Fibroblast of skin of right quadriceps (primary cell): ENCODE results near the gene CRABP2.

Source experiments
- DNase-seq: peaks from one replicate; pipeline ENCODE4 v3.0.0-alpha.2; 2013

Gene CRABP2

DNA sequence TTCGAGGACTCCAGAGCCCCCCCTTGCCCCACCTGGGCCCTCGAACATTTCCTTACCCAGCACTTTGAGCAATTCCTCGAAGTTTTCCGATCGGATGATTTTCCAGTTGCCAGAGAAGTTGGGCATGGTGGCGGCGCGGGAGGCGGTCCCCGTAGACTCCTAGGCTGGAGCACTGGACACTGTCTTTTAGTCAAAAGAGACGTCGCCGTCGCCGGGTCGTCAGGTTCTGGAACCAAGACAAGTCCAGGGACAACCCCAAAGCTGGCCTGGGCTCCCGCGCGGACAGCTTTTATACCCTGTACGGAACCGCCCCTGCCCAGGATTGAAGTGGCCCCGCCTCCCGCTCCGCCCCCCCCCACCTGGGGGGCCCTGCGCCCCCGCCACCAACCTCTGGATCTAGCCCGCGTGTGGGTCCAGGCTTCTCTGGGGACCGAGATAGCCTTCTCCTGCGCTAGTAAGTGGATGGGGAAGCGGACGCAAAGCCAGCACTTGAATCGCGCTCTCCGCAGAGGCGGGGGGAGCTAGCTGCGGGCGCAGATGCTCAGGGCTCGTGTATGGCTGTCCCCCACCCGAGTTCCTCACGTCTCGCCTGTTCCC lies at the start of gene CRABP2:
CRABP2 (minus strand) TSS at position 263 of the 597 bp plus-strand sequence; CDS start at position 126, 137 bp downstream.
- peak; percentile 65 for DNase-seq

DNA sequence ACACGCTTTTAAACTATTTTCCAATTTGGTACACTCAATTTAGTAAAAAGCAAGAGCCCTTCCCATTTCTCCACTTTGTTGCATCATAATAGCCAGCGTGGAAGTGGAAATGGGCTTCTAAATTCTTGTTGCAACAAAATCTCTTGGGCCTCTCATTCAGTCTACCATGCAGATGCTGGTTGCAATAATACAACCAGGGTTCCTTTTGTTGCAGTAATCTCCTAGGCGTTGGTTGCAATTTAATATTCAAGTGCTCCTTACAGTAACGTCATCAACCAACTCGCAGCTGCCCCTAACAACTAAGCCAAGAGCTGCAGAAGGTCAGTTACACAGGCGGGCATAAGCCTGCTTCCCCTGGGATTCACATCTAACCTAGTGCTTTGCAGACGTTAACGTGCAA lies 48.8 kb upstream of the CRABP2 start:
- no peak for DNase-seq

DNA sequence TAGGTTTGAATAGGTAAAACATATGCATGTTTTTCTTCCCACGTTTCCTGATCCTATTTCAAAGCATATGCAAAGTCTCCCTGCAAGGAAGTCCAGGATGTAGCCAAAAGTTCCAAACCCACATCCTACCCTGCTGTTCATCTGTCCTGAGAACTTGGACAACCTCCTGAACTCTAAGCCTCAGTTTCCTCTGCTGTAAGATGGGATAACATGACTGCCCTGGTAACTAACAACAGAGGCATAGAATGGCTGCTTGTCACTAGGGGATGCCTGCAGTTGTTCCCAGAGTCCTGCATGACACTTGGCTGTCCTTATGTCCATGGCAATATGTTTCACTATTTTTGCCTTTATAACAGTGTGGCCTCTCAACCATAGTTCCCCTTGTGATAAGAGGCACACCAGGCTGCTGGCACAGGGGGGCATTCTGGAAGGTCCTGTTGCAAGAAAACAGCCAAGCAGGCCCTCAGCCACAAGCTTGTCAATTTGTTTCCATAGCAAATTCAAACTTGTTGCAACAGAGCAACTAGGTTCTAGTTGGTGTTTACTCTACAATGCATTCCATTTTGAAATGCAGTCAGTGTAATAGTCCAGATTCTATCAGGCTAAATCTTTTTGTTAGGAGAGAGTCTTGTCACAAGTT lies 47.6 kb upstream of the CRABP2 start:
- no peak for DNase-seq

DNA sequence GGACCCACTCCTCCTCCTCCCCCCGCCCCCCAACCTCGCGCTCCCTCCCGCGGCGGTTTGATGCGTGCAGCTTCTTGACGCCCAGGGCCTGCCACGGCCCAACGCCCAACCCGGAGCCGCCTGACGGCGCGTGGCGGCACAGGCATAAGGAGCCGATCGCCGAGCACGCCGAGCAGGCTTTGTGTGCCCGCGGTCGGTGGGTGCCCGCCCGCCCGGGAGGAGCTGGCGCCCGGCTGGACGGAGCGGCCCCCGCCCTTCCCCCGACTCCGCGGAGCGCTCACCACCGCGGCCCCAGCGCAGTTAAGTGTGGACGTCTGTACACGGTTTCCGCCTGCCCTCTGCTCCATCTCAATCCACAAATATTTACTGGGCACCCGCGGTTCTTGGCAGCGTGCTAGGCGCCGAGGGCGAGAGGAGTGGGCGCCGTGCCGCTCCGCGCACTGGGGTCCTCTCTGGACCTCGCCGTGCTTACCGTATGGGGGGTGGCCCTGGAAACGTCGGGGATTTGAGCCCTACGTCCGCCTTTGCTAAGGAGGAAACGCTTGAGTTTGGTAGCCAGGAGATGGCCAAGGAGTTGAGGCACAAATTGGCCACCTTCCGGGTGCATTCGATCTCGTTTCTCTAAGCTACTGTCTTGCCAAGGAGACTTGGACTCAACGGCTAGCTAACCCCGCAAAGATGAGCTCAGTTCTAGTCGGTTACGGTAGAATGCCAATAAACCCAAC lies 46.5 kb upstream of the CRABP2 start:
- peak; percentile 98 for DNase-seq

DNA sequence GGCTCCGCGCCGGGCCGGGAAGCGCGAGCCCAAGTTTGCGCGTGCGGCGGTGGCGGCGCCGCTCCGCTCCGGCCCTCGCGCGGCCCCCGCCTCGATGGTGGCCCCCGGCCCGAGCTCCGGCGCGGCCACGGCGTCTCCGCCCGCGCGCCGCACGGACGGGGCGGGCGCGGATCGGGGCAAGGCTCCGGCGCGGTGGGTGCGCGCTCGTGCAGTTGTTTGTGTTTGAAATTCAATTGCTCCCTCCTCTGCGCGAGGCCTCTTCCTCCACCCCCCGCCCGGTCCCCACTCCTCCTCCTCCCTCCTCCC lies 46.0 kb upstream of the CRABP2 start, which contains the start of gene HDGF:
HDGF (minus strand) TSS at position 225 of the 306 bp plus-strand sequence. CDS start 246 bp downstream, outside the sequence.
- DNase-seq: no peak

DNA sequence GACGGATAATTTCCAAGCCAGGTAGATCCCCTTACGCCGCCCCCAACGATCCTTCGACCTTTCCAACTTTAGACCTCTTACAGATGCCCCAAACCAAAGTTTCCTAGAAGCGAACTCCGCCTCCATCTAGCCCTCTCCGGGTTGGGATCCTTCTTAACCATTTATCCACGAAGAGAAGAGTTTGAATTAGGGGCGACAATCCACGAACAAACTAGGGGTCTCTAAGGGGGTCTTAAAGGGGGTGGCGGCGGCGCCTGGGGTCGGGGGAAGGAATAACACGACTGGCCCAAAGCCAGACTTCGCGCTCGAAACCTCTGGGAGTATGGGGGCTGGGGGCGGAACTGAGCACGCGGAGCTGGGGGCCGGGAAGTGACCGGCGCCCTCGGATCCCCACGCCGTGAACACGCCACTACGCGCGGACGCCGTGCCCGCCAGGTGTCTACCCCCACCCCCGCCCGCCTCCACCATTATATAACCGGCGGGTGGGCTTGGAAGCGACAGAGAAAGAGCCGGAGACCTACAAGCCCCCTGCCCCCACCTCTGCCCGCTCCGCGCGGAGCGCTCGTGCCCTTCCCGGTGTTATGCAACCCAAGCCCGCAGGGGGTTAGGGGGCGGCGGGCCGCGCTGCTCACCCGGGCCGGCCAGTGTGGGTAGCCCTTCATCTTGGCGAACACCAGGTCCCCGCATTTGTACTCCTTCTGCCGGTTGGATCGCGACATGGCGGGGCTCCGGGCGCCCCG lies 45.5 kb upstream of the CRABP2 start:
- DNase-seq: no peak

DNA sequence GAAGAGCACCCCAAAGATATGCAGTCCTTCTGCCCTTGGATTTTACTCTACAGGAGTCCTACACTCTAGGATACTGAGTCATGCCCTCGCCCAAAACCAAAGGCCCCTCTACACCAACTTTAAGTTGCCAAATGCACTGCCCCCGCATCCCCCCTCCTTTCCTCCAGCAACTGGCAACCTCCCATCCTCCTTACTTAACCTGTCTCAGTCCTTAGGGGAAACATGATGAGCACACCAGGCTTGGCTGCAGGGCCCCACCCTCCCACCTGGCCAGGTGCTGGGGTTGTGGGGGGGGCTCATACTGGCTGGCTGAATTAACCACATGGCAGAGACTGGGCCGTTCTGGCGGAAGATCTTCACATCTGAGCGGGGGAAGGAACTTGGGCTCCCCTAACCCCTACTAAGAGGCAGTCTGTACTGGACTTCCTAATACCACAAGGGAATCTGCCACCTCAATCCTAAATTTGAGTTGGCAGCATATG lies 44.8 kb upstream of the CRABP2 start:
- DNase-seq: no peak

DNA sequence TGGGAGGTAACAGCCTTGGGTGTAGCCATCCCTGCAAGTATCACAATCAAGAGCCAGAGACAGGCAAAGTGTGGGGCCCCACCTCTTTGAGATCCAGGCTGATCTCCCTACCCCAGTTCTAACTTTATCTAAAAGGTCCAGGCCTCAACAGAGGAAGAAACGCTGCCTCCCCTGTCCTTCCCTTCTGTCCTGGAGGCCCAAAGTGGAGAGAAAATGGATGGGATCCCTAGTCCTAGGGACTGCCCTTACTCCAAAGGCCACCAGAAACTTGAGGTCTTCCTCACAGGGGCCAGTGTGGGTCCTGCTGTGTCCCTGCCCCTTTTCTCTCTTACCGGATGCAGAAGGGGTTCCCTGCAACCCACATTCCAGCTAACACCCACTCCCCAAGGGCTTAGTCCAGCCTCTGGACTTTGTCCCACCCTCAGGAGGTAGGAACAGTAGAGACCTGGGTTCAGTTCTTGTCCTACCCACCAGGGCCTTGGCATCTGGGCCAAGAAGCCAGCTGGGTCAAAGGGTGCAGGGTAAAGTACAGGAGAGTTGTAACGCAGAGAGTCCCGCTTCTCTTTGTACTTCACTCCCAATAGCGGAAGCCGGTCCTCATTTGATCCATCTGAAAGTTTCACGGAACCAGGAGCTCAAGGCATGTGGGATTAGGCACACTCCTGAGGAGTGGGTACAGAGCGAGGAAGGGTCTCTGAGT lies 44.2 kb upstream of the CRABP2 start:
- DNase-seq: no peak

DNA sequence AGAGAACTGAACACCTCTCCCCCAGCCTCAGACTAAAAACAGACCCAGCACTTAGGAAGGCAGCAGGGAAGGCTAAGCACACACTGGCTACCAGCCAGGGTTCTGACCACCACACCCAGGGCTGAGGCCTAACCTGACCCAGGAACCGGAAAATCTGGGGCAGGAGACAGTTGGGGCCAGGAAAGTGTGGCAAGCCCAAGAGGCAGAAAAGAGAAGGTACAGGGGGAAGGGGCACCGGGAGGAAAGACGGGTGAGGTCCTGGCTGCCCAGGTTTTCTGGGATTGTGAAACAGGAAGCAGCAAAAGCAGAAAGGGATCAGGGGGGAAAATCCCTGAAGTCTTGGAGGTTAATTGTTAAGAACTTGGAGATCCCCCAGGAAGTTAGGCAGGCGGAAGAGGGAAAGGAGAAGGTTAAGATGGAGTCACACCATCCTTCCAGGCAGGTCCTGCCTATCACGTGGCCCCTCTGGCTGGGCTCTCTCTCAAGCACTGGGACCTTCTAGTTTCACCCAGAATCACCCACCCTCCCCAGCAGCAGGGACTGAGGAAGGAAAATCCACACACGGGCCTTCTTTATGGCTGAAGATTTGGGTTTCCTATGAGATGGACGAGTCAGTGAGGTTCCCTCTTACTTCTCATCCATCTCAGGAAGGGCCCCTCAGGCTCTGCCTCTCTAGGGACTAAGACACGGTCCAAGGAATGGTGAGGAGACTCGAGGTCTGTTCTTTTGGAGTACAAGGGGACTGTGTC lies 43.5 kb upstream of the CRABP2 start:
- peak; percentile 58 for DNase-seq

DNA sequence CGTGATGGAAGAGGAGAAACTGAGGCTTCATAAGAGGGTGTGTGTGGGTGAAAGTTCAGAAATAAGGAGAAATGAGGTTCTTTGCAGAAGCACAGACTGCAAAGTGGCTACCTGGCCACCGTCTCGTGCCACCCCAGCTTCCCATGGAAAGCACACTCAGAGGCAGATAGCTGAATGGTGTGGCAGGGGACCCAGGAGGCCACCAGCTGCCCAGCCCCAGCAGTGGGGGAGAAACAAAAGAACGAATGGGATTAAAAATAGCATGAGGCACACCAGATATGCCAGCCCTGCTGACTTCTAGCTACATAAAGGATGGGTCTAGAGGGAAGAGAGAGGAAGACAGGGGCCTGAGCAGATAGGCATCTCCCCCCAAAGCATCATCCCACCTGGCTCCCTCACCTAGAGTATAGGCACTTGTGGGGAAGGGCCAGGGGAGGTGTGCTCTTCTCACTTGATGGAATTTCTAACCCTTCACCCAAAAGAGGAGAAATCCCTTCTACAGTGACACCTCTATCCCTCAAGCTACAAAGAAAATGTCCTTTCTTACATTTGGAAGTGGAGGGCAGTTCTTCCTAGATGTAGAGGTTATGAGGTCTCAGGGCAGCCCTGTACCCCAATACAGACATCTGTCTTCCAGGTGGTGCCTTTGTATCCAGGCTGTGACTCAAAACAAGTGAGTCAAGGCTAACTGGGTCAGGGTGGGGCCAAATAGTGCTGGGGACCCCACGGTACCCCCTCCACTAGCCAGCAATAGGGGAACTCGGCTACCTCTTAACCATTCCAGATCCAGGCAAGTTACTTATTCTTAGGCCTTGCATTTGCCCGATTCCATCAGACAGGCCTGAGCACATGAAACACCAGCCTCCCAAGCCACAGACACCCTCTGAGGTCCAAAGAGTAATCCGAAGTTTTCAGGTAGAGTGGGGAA lies 42.6 kb upstream of the CRABP2 start:
- DNase-seq: no peak

DNA sequence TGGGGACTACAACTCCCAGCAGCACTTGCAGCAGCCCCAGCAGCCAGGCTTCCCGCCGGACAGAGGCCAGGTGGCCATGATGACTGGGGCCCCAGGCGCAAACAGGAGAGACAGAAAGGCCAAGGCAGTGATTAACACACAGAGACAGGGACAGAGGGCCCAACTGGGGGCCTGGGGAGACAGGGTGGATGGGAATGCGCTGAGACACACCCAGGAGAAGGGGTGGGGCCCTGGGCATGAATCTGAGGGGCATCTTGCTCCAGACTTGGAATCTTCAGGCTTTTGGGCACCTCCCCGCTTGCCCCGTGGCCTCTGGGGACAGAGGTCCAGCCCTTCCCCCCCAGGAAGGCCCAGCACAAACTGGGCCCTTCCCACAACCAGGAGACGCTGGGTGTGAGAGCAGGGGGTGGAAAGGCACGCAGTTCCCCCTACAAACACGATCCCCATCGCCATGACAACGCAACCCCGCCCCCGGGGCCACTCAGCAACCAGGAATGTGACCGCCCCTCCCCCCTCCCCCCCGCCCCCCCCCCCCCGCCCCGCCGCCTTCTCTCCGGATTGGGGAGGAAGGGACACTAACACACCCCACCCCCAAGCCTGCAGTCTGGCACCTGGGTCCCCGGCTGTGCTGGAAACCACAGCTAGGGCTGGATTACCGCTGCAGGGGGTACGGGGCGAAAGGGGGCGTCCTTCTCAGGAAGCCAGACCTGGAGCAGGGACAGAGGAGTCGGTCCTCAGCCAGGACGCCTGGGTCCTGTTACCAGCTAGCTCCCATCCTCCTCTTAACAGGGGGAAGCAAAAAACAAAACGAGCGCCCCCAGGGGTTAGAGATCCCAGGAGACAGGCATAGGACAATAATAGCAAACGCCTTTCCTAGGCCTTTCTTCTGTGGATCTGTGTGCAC lies 41.6 kb upstream of the CRABP2 start:
- peak; percentile 95 for DNase-seq

DNA sequence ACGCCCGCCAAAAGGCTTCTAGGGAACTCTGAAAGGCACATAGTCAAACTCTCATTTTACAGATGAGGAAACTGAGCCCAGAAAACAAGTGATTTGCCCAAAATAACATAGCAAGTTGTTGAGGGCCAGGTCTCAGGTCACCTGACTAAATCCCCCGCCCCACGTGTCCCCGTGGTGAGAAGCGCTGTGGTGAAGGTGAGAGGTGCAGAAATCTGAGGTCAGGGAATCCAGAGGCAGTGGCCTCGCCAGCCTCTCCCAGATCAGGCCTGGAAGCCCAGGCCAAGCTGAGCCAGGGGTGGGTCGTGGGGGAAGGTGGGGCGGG lies 41.0 kb upstream of the CRABP2 start:
- no peak for DNase-seq

DNA sequence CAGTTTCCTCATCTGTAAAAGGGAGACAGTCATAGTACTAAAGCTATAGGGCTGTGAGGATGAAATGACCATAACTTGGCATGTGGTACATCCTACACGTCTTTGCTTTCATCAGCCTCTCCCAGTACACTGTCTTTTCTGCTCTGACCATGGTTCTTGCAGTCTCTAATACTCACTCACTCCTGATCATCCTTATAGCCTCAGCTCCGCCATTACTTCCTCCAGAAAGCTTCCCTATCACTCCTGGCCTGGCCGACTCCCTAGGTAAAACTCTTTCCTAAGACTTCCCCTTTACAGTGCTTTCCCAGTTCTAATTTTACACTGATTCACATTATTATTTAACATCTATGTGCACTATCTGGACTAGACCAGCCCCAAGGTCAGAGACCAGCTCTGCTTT lies 40.5 kb upstream of the CRABP2 start:
- no peak for DNase-seq

DNA sequence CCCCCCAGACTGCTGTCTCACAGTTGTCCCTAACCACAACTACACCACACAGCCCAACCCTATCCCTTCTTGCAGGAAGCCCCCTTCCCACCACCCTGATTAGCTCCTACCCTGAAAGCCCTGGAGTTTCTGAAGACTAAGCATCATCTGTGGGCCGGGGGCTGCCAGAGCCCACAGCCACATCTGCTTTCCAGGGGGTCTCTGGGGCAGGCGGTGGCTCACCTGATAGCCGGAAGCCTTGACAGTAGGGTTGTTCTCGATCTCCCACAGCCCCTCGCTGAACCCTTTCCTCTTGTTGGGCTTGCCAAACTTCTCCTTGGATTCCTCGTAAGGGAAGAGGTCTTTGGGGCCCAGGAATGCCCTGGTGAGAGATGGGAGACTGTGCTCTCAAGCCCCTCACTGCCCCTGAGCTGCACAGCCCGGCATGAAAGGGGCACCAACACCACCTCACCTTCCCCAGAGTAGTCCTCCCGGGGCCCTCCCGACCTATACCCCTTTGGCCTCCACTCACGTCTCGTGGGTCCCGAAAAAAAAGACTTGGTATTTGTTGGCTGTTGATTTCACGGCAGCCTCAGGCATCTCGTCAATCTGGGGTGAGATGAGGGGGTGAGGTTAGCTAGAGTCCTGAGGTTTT lies 39.5 kb upstream of the CRABP2 start:
- DNase-seq: no peak

DNA sequence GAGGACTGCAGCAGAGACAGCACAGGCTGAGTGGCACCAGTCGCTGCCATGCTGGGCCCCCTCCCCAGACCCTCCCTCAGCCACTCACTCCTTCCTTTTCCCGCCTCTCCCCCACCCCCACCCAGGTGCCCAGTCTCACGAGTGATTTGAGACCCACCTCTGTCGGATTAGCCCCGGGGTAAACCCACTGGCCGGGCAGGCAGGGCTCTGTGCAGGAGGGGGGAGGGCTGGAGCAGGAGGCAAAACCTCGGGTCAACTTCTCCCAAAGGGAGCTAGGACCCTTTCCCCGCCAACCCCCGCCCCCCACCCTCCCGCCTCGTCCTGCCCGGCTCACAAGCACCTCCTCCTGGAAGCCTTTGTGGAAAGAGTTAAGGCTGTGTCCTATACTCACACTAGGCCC lies 39.0 kb upstream of the CRABP2 start:
- no peak for DNase-seq

DNA sequence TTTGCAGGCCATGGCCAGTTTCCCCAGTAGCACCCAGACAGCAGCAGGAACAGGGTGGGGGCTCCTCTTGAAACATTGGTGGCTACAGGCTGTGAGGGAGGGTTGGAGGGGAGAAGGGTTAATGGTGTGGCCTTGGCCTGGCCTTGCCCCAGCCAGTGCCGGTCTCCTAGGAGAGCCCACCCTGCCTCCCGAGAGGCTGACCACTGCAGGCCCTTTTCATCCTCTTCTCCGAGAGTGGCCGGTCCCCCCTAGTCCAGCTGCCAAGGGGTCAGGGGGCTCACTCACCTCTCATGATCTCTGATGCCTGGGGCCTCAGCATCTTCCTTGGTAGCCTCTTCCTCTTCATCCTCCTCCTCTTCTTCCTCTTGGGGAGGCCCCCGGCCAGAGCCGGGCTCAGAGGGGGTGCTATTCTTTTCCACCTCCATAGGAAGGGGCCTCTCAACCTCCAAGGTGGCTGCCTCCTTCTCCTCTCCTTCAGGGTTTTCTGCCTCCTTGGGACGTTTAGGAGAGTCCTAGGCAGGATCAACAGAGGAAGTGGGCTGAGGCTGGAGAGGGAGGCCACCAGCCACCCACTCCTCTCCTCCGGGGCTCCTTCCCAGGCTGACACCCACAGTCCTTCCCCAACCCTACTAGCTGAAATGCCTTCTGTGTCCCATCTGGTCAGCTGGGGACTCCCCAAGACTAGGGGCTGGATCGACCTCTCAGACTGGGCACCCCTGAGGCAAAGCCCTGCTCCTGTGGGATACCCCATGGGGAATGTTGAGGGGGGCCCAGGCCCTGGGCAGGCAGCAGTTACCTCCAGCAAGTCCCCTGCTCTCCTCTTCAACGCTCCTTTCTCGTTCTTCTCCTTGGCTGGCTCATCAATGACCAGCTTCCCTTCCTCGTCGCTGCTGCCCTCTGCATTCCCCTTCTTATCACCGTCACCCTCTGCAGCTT lies 38.3 kb upstream of the CRABP2 start:
- no peak for DNase-seq

DNA sequence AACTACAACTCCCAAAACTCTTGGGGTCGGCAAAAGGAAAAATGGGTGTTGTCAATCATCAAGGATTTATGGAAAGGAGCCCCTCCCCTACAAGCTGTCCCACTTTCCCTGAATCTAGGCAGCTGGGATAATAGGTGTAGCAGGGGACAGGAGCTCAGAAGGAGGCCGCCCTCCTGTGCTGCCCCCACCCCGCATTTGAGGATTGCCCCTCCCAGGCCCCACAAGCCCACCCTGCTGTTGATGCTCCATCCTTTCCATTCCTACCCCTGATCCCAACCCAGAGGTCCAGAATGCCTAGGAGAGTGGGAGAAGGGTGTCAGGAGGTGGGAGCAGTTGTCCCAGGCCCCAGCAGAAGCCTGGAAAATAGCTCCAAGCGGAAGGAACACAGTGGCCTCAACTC lies 37.4 kb upstream of the CRABP2 start:
- DNase-seq: no peak

DNA sequence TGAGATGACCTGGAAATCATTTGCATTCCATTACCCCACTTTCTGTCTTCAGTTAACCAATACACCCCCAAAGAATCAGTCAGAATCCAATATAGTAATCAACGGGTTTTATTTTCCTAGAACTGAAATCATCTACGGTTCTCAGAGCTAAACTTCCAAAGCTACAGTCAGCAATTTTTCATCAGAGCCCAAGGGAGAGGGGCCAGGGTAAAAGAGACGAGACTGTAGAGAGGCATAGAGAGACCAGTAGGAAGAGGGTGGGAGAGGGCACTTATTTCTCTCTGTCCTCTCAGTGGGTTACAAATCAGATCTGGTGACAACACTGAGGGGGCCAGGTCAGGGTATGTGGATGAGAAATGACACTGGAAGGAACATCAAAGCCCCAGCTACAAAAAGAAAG lies 36.6 kb upstream of the CRABP2 start:
- no peak for DNase-seq
